K562 (cell line): ENCODE measurements around the gene MAGIX. TPM values are rescaled to one million over a fixed set of nuclear protein-coding genes. Genes with fewer than 3 reads are reported as not detected.

Experiments used
- CREB1 ChIP-seq, 2 experiments: sonication (generic) in 1 of 2; formaldehyde crosslinking in 1 of 2; IDR thresholded peaks; 2 replicates each; pipeline versions ENCODE4 v1.6.1 to v1.8.0; 2012 to 2022; ENCODE audit warnings: inconsistent platforms in 1 of 2, mild to moderate bottlenecking in 1 of 2, missing genetic modification reagents in 1 of 2, moderate library complexity in 1 of 2
- ETV5 ChIP-seq: sonication (generic); formaldehyde crosslinking; IDR thresholded peaks from 2 replicates; pipeline ENCODE4 v1.4.0; 2020; ENCODE audit warnings: low read depth, mild to moderate bottlenecking, missing genetic modification reagents
- GATAD2B ChIP-seq: fragments of 450-650 bp; IDR thresholded peaks from 2 replicates; pipeline ENCODE4 v1.6.1; 2017; ENCODE audit warnings: mild to moderate bottlenecking, borderline replicate concordance
- GMEB1 ChIP-seq: fragments of 250-450 bp; sonication (Bioruptor Pico); IDR thresholded peaks from 2 replicates; pipeline ENCODE4 v1.4.0; 2020; ENCODE audit warnings: mild to moderate bottlenecking
- NR2C2 ChIP-seq, 2 experiments: fragments of 200-800 bp in 1 of 2; sonication (Bioruptor generic) in 1 of 2; sonication (generic) in 1 of 2; formaldehyde crosslinking in 1 of 2; IDR thresholded peaks; 2 replicates each; pipeline versions ENCODE4 v1.6.1 to v1.8.0; 2016 to 2022; ENCODE audit warnings: mild to moderate bottlenecking in 1 of 2, missing compliant biosample characterization in 1 of 2, missing genetic modification characterization in 1 of 2, missing genetic modification reagents in 1 of 2
- POLR2B ChIP-seq: fragments of 450-650 bp; IDR thresholded peaks from 2 replicates; pipeline ENCODE4 v1.6.1; 2018; ENCODE audit warnings: low read depth; ENCODE audit not compliant: partially characterized antibody
- SP1 ChIP-seq: sonication (generic); formaldehyde crosslinking; IDR thresholded peaks from 2 replicates; pipeline ENCODE4 v1.8.1; 2022; ENCODE audit warnings: mild to moderate bottlenecking, missing genetic modification reagents
- SUPT5H ChIP-seq: fragments of 450-650 bp; IDR thresholded peaks from 2 replicates; pipeline ENCODE4 v1.6.1; 2016
- TBP ChIP-seq: optimal IDR thresholded peaks from 2 replicates; pipeline ENCODE3; 2011; ENCODE audit warnings: low read depth, low read length, improper control_type of control experiment
- TCF3 ChIP-seq: sonication (generic); formaldehyde crosslinking; IDR thresholded peaks from 2 replicates; pipeline ENCODE4 v1.4.0; 2020; ENCODE audit warnings: mild to moderate bottlenecking, missing genetic modification reagents
- TCF7L2 ChIP-seq: fragments of 150-350 bp; IDR thresholded peaks from 2 replicates; pipeline ENCODE4 v1.6.1; 2016; ENCODE audit warnings: low read depth, mild to moderate bottlenecking, low read length, moderate library complexity
- TRIM28 ChIP-seq: fragments of 450-650 bp; IDR thresholded peaks from 2 replicates; pipeline ENCODE4 v1.6.1; 2017
- XRCC3 ChIP-seq: fragments of 450-650 bp; IDR thresholded peaks from 2 replicates; pipeline ENCODE4 v1.6.1; 2017; ENCODE audit warnings: mild to moderate bottlenecking, moderate library complexity
- ZBTB33 ChIP-seq: sonication (generic); formaldehyde crosslinking; IDR thresholded peaks from 2 replicates; pipeline ENCODE4 v1.8.1; 2023; ENCODE audit warnings: mild to moderate bottlenecking, missing genetic modification reagents
- ZBTB7A ChIP-seq: IDR thresholded peaks from 2 replicates; pipeline ENCODE4 v1.6.1; 2011; ENCODE audit warnings: low read depth, mild to moderate bottlenecking, low read length, moderate library complexity, borderline replicate concordance; ENCODE audit not compliant: control insufficient read depth
- ZNF174 ChIP-seq: fragments of 250-450 bp; sonication (Bioruptor Pico); IDR thresholded peaks from 2 replicates; pipeline ENCODE4 v1.4.0; 2020; ENCODE audit warnings: mild to moderate bottlenecking
- ZNF23 ChIP-seq: fragments of 250-450 bp; sonication (Bioruptor Pico); IDR thresholded peaks from 2 replicates; pipeline ENCODE4 v1.4.0; 2020; ENCODE audit warnings: mild to moderate bottlenecking
- polyA plus RNA-seq, 8 experiments: library from polyadenylated mRNA; depleted of rRNA in 4 of 8; stranded (reverse) in 5 of 8; unstranded in 3 of 8; fragments of >200 nt; fragmentation: Nextera tagmentation in 2 of 8; fragmentation: Illumina TruSeq in 1 of 8; extraction: Ambion mirVana in 2 of 8; extraction: Trizol in 1 of 8; gene quantifications; 2 replicates each; pipeline versions ENCODE4 v1.2.1 to v1.2.3, GENCODE V29; 2011 to 2014; ENCODE audit warnings: inconsistent platforms in 1 of 8, missing spikeins in 1 of 8
- total RNA-seq, 7 experiments: library from RNA; depleted of rRNA in 6 of 7; stranded (reverse); fragments of >200 nt in 6 of 7; fragmentation: Illumina TruSeq in 2 of 7; extraction: Trizol in 2 of 7; gene quantifications; 2 replicates each; pipeline versions ENCODE4 v1.2.1 to v1.2.3, GENCODE V29; 2011 to 2021; ENCODE audit warnings: low replicate concordance in 1 of 7

The MAGIX gene
- total and polyA plus RNA-seq, 9 of the 15 experiments (the other 6 are each of a cell fraction or from before 2014, with no cell fraction given), result 0.08 to 3.5 (median 0.47) TPM

GRCh38 chrX:49163555-49164419 is 1.2 kb downstream of the MAGIX start (continued):
- TF ChIP-seq POLR2B (peak; percentile 28), SUPT5H (peak; percentile 56; the same call in 1 of the 2 replicates), GMEB1 (peak; percentile 57; the same call in 1 of the 2 replicates), ZBTB7A (peak; percentile 71; the same call in 1 of the 2 replicates), TRIM28 (no peak), SP1 (CRISPR knock-in tag) (peak; percentile 41), TBP (peak; percentile 28), NR2C2 (CRISPR knock-in tag; IDR thresholded peaks at IDR 0.05) (no peak), NR2C2 (tag; IDR thresholded peaks at IDR 0.05) (peak; percentile 64), ZNF23 (no peak), ZNF174 (no peak), TCF3 (CRISPR knock-in tag) (no peak), XRCC3 (no peak), CREB1 (IDR thresholded peaks at IDR 0.05) (no peak; the same call in 1 of the 2 replicates), CREB1 (CRISPR knock-in tag; IDR thresholded peaks at IDR 0.05) (peak; percentile 69; the same call in 1 of the 2 replicates), TCF7L2 (peak; percentile 67), ETV5 (CRISPR knock-in tag) (no peak), GATAD2B (0 out of 2 replicates have a peak, but pooled peaks have one; percentile 57), ZBTB33 (CRISPR knock-in tag) (peak; percentile 67; the same call in 1 of the 2 replicates)
